ENCODE data around the gene NUP62. TPM values are rescaled to one million over a fixed set of nuclear protein-coding genes. Genes with fewer than 3 reads are reported as not detected.

The NUP62 gene
- total RNA-seq, 1 experiment from 2014 or later = 87.8 TPM

DNA sequence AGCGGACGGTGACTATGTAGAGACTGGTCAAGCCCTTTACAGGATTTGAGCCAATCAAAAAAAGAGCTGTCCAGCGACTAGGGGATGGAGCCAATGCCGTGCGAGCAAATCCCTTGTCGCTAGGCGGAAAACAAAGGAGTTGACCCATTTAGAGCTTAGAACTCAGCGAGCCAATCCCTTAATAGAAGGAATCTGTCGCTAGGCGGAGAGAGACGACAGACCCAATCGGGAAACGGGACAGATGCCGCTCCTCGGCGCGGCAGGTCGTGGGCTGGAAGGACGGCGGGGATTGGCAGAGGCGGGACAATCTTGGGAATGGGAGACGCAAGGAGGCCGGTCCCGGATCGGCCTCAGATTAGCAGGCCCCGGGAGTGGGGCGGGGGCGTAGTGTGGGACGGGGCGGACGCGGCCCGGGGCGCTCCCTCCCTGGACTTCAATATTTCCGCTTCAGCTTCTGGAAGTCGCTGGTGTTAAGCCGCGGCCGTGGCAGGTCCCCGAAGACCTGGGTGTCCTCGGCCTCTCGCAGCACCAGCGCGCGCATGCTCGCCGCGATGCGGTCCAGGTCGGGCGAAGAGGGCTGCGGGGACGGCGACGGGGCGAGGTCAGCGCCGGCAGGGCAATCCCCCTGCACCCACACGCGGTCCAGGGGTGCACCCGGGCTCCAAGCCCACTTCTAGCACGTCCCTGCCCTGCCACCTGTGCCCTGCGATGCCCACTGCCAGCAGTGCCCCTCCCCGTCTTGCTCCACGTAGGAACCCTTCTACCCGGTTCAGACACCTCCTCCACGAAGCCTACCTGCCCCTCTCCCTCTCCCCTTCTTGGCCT, 59.6 kb downstream of the NUP62 start:
- Histone ChIP-seq H3K4me3 (peak overlapping the region; percentile 57), H3K36me3 (peaks cover 4% of the 10 kb centered on the region)
- DNase-seq = peak; percentile 97 to 99

DNA sequence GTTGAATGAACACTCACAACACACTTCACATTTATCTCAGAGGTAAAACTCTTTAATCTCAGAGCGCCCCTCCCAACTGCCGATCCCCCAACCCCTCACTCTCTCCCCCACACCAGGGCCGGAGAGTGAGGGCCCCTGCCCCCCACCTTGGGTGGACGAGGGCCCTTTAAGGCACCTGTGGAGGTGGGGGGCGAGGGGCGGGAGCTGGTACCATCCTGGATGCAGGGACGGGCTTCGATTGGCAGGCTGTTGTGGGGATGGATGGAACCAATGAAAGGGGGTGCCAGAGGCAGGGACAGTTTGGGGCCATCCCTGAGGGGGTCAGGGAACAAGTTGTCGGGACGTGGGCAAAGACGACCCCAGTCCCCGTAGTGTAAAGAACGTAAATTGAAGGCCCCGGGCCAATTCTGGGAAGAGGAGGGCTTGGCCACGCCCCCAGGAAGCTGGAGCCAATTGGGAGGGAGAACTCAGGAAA, 60.3 kb downstream of the NUP62 start:
- Histone ChIP-seq H3K4me1 (peaks cover 7% of the 10 kb centered on the region; the same call in 1 of the 2 replicates), H3K4me3 (peak overlapping the region; percentile 38), H3K36me3 (peaks cover 11% of the 10 kb centered on the region), H3K9me3 (replicated peaks) (no peaks in the 10 kb centered on the region), H3K27ac (no peak overlapping the region), H3K27me3 (no peaks in the 10 kb centered on the region)
- DNase-seq = no peak

More for the DNA sequence above, 59.6 kb downstream of the NUP62 start:
- Histone ChIP-seq H3K27me3 (no peaks in the 10 kb centered on the region), H3K27ac (peak overlapping the region; percentile 12; the same call in 1 of the 2 replicates), H3K9me3 (replicated peaks) (no peaks in the 10 kb centered on the region), H3K4me1 (peaks cover 7% of the 10 kb centered on the region; the same call in 1 of the 2 replicates)

DNA sequence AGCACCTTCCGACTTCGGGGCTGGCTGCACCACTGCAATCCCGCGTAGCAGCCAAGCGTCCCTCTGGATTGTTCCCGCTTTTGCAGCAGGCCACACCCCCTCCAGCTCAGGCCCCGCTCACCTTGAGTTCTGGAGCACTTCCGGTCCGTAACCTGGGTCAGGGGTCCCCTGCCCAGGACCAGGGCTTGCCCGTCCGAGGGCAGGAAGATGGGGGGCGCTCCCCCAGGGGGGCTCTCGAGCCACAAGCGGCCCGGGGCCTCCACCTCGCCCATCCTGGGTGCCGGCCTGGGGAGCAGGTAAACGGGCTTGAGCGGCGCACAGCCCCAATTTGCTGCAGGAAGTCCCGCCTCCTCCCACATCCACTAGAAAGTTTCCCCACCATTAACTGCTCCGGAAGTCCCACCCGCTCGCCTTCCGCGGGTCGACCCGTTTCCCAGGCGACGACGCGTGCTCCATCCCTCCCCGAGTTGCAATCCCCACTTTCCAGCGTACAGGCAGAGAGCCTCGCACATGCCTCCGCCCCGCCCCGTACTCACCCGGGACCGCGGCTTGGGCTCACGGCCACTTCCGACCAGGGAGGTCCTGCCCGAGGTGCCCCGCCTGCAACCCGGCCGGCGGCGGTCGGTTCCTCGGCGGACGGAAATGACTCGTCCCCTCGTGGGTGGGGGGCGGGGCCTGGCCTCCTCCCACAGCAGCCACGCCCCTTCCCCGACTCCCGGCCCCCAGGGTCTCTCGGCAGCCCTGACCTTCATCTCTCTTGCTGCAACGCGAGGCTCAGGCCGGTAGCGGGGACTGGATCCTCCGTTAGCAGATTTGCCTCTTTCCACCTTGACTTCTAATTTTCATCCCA, 62.1 kb downstream of the NUP62 start, which contains the start of gene PNKP:
PNKP (minus strand) TSS at position 644 of the 850 bp plus-strand sequence; CDS start at position 272, 372 bp downstream.
- Histone ChIP-seq H3K27me3 (no peaks in the 10 kb centered on the region), H3K4me1 (peaks cover 7% of the 10 kb centered on the region; the same call in 1 of the 2 replicates), H3K36me3 (peaks cover 14% of the 10 kb centered on the region), H3K27ac (peak within 1 kb of the TSS; percentile 50), H3K4me3 (peak within 1 kb of the TSS; percentile 89), H3K9me3 (replicated peaks) (no peaks in the 10 kb centered on the region)
- peak; percentile 92 to 94 for DNase-seq

DNA sequence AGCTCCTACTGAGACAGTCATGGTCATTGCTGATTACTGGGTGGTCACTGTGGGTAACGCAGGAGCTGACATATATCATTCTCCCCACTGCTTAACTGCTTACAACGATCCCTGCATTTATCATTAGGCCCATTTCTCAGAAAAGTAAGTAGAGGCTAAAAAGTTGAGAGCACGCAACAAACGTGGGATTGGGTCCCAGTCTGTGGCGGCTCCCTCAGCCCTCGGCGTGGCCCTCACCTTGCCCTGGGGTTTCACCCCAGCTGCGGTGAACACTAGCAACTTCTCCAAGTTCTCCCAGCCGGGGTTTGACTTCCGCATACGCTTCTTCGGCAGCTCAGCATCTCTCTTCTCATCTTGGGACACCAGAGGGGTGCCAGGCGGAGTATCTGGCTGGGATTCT, 64.4 kb downstream of the NUP62 start:
- Histone ChIP-seq H3K27me3 (no peaks in the 10 kb centered on the region), H3K4me1 (peaks cover 7% of the 10 kb centered on the region; the same call in 1 of the 2 replicates), H3K4me3 (no peak overlapping the region), H3K36me3 (peaks cover 33% of the 10 kb centered on the region), H3K27ac (no peak overlapping the region), H3K9me3 (replicated peaks) (no peaks in the 10 kb centered on the region)
- no peak for DNase-seq

DNA sequence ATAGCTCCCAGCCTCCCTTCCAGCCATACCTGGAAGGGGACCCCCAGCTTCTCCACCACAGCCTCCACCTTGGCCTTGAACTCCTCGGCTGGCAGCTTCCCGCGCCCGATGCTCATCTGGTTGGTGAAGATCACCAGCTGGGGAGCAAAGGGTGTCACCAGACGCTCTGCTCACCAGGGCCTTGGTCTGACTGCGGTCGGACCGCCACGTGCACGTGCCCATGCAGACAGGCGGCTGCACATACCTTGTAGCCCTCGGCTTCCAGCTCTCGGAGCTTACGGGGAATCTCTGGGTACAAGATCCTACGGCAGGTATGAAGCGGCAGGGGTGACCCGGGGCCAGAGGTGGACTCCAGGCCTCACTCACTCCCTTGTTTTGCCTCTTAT, 65.4 kb downstream of the NUP62 start:
- Histone ChIP-seq H3K27ac (no peak overlapping the region), H3K4me3 (no peak overlapping the region), H3K36me3 (peaks cover 38% of the 10 kb centered on the region), H3K4me1 (peaks cover 7% of the 10 kb centered on the region; the same call in 1 of the 2 replicates), H3K27me3 (no peaks in the 10 kb centered on the region), H3K9me3 (replicated peaks) (no peaks in the 10 kb centered on the region)
- no peak for DNase-seq

DNA sequence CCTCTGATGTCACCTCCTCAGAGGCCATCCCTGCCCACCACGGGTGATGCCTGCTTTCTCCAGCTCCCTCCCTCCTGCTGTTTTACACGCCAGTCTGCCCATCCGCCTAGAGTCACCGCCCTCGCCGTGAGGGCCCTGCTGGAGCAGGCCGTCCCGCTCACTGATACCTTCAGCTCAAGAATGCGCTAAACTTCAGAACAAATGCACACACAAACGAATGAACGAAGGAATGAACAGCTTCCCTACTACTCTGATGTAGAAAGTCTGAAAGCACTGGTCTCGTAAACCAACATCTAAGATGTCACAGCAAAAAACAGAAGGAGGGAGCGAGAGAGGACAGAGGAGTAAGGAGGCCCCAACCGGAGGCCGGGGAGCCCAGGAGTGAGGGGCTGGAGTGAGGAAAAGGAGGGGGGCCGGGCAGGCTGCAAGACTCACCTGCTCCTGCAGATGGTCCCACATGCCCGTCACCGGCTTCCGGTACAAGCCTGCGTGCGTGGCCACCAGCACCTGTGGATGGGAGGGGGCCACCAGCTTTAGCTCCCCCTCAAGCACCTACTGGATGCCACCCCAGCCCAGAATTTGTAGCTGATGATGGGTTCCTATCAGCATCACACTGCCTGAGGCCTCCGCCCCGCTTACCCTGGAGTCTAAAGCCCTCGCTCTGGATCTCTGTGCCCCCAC, 65.9 kb downstream of the NUP62 start:
- Histone ChIP-seq H3K4me1 (peaks cover 7% of the 10 kb centered on the region; the same call in 1 of the 2 replicates), H3K36me3 (peaks cover 43% of the 10 kb centered on the region), H3K27me3 (no peaks in the 10 kb centered on the region), H3K27ac (no peak overlapping the region), H3K4me3 (no peak overlapping the region), H3K9me3 (replicated peaks) (no peaks in the 10 kb centered on the region)
- DNase-seq = no peak

DNA sequence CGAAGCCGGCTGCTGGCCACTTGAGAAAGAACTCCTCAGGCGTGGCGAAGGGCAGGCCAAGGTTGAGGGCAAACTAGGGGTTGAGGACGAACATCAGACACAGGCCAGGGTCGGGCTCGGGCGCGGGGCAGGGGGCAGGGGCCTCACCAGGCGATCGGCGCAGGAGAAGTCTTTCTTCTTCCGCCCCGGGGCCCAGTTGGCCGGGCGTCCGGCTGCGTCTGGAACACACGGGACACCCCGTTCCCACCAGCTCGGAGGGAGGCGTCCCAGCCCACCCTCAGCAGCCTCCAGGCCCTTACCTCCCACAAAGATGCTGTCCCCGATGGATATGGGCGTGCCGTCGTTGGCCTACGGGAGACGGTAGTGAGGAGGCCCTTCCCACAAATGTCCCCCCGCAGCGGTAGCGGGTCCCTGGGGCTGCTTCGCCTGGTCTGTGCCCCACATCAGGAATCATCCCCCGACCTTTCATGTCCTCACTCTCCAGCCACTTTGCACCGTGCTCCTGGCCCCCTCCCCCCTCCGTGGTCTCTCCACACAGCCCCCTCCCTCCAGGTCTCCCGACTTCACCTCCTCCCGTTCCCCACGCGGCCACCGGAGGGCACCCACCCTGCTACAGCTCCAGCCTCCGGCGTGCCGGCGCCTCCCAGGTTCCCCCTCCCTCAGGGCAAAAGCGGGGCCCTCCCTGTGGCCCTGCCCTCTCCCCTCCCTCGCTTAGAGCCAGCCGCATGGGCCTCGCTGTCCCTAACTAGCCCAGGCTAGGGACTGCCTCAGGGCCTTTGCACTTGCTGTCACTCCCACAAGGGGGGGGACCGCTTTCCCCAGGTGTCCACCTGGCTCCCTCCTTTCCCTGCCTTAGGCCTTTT, 66.7 kb downstream of the NUP62 start:
- H3K9me3 ChIP-seq (replicated peaks) = no peaks in the 10 kb centered on the region
- peaks cover 48% of the 10 kb centered on the region for H3K36me3 ChIP-seq
- no peak overlapping the region for H3K27ac ChIP-seq
- peak in 1 of 2 experiments; percentile 45 for DNase-seq
- no peaks in the 10 kb centered on the region for H3K27me3 ChIP-seq
- no peak overlapping the region for H3K4me3 ChIP-seq
- peaks cover 7% of the 10 kb centered on the region; the same call in 1 of the 2 replicates for H3K4me1 ChIP-seq

DNA sequence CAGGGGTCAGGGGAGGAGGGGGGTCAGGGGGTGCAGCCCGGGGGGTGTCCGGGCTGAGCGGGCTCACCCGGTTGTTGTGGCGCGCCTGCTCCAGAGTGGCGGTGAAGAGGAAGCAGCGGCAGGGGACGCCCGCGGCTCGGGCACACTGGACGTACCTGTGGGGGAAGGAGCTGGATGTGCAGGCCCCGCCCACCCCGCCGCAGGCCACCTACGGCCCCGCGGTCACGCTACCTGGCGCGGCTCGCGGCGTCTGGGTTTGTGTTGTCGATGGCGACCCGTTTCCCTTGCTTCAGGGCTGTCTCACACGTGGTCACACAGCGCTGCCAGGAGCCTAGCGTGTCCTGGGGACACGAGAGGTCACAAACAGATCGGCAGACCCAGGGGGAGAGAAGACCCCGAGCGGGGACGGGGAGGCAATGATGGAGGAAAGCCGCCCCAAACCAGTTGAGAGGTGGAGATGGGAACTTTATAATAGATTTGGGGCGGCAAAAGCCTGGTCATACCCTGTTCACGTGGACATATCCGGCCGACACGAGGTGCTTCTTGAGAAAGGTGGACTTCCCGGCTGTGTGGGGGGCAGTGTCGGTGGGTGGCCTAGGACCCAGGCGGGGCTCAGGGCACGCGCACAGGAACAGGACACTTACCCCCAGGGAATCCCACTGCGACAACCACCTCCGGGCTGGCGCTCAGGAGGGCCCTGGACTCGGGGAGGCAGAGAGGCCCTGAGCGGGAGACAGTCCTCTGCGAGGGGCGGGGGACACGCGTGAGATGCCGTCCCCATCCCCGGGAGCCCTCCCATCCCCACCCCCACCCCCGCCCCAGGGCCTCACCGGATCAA, 67.5 kb downstream of the NUP62 start:
- H3K27me3 ChIP-seq = no peaks in the 10 kb centered on the region
- no peaks in the 10 kb centered on the region for H3K9me3 ChIP-seq (replicated peaks)
- no peak for DNase-seq
- no peak overlapping the region for H3K4me3 ChIP-seq
- peaks cover 7% of the 10 kb centered on the region; the same call in 1 of the 2 replicates for H3K4me1 ChIP-seq
- H3K27ac ChIP-seq = no peak overlapping the region
- H3K36me3 ChIP-seq = peaks cover 57% of the 10 kb centered on the region

DNA sequence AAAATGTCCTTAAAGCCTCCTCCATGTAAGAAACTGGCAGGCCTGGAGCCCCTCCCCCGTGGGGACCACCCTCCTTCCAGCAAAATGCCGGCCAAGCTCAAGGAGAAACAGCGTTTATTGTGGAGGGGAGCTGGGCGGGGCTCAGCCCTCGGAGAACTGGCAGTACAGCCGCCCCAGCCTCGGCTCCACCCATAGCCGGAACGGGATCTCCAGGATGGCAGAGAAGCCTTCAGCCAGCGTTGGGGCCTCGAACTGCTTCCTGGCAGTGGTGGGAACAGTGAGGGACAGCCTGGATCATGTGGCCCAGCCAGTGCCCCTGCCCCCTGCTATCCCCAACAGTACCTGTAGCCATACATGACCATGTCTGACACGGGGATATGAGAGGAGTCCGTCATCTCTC, 68.2 kb downstream of the NUP62 start:
- Histone ChIP-seq H3K27me3 (no peaks in the 10 kb centered on the region), H3K9me3 (replicated peaks) (no peaks in the 10 kb centered on the region), H3K36me3 (peaks cover 58% of the 10 kb centered on the region), H3K4me1 (peaks cover 3% of the 10 kb centered on the region; the same call in 1 of the 2 replicates), H3K4me3 (no peak overlapping the region), H3K27ac (no peak overlapping the region)
- DNase-seq = no peak

DNA sequence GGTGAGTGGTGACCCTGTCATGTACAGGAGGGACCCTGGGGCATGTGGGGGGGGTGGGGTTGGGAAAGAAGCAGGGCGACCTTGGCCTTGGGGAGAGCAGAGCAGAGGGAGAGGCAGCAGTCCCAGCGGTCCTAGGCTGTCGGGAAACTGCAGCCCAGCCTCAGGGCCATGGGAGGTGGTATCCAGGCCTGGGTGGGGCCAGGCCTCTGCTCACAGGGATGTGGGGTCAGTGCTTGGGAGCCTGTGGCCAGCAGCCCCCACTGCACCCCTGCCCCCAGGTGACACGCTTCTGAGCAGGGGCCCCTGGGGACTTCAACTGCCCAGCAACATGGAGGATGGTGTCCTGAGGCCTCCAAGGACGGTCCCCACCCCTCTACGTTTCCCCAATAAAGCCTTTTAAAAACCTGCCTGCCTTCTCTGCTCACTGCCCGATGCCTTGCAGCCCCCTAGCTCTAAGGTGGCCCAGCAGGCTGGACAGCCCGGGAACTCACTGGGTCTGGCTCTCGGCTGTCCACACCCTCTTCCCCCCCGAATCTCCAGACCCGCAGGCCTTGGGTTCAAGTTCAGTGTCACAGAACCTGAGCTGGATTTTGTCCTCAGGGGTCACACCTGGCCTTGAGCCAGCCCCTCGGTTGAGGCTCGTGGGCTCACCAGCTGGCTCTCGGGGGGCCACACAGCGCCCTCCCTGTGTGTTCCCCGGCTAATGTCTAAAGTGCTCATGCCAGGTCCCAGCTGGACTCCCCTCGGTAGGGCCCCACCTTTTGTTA, 68.8 kb downstream of the NUP62 start:
- no peaks in the 10 kb centered on the region for H3K4me1 ChIP-seq
- no peaks in the 10 kb centered on the region for H3K27me3 ChIP-seq
- H3K27ac ChIP-seq = no peak overlapping the region
- H3K36me3 ChIP-seq = peaks cover 58% of the 10 kb centered on the region
- no peaks in the 10 kb centered on the region for H3K9me3 ChIP-seq (replicated peaks)
- no peak for DNase-seq
- H3K4me3 ChIP-seq = no peak overlapping the region

DNA sequence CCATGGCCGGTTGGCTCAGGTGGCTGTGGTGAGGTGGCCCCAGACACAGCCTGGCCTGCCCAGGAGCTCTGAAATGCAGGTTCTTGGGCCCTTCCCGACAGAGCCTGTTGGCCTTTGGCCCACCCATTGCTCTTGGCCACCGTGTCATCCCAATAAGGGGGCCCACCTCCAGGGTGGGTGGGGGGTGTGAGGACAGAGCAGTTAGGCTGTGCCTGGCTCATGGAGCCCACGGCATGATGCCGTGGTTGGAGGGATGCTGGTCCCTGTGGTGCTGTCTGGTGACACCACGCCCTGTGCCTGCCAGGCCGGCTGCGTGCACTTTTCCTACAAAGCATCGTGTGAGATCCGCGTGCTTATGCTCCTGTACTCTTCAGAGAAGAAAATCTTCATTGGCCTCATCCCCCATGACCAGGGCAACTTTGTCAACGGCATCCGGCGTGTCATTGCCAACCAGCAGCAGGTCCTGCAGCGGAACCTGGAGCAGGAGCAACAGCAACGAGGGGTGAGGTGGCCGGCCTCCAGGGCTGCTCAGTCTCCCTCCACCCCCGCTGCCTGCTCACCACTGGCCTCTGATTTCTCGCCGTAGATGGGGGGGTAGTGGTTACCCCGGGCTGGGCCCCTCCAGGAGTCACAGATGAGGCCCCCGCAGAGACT, 69.5 kb downstream of the NUP62 start:
- Histone ChIP-seq H3K9me3 (replicated peaks) (no peaks in the 10 kb centered on the region), H3K27ac (no peak overlapping the region), H3K36me3 (peaks cover 61% of the 10 kb centered on the region), H3K4me1 (no peaks in the 10 kb centered on the region), H3K27me3 (no peaks in the 10 kb centered on the region), H3K4me3 (no peak overlapping the region)
- no peak for DNase-seq
